Putamen (tissue), 1 donor: ENCODE results near the gene DPP4.
"Not testable (repeated sequence)": the region's sequence is repeated elsewhere in the genome, so short reads cannot be mapped to it uniquely, and the experiment has no call there.

Experiments
- DNase-seq: peaks from one replicate; pipeline ENCODE4 v3.0.0-alpha.2; 2016; ENCODE audit warnings: low spot score

The DPP4 gene

GRCh38 chr2:161954103-161954502 lies 119.9 kb downstream of the DPP4 start:
- no peak for DNase-seq

DNA sequence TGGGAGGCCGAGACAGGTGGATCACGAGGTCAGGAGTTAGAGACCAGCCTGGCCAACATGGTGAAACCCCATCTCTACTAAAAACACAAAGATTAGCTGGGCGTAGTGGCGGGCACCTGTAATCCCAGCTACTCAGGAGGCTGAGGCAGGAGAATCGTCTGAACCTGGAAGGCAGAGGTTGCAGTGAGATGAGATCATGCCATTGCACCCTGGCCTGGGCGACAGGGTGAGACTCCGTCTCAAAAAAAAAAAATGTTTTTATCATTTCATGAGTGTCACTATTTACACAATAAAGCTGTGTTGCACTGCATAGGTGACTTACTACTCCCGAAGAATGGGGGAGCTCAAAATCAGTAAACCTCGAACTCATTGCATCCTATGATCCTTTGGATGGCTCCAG lies 120.6 kb downstream of the DPP4 start:
- DNase-seq: not testable (repeated sequence)

GRCh38 chr2:161952783-161953191 lies 121.2 kb downstream of the DPP4 start:
- DNase-seq: no peak

GRCh38 chr2:161947836-161948235 lies 126.2 kb downstream of the DPP4 start:
- DNase-seq: no peak

DNA sequence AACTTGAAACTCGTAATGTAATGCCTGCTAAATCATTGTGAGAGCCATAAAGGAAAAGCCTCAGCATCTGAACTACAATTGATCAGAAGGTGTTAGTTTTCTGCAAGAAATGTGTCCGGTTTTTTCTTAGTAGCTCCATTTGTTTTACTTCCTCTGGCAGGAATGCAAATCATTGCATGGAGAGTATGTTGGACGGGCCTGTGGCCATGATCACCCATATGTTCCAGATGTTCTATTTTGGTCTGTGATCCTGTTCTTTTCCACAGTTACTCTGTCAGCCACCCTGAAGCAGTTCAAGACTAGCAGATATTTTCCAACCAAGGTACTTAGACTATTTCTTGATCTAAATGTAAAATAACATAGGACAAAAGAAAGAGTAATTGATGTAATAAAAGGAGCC lies 126.6 kb downstream of the DPP4 start:
- no peak for DNase-seq

DNA sequence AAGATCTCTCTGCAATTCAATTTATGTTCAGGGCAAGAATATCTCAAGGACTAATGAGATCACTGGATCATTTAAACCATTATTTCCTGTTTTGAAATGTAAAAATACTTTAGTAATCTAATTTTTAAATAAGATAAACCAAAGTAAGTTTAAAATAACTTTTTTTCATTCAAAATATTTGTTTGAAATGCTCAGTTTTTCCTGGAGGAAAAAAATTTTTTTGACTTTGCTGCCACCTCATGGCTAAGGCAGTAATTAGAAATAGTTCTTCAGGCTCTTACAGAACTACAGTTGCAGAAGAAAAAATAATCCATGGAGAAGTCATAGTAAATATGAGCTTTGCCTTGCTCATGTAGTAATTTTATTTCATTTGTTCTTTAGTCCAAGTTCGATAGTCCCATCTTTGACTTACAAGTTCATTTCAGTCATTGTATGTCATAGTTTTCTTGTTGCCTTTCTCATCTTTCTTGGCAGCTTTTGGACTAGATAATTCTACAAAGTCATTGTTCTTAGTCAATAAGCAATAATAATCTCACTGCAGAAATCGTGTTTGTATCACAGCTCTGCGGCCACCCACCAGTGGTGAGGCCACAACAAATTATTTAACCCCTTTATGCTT lies 127.4 kb downstream of the DPP4 start:
- peak; percentile 23 for DNase-seq

- no peak for DNase-seq
These were observed 131.0 kb downstream of the DPP4 start for GRCh38 chr2:161943011-161943410.
